Renal cortical epithelial cell (primary cell): ENCODE data around the gene PANK4. TPM values are rescaled to one million over a fixed set of nuclear protein-coding genes. Genes with fewer than 3 reads are reported as not detected.

Experiments
- DNase-seq: peaks from one replicate; pipeline ENCODE4 v3.0.0-alpha.2; 2011; ENCODE audit warnings: low read depth
- total RNA-seq: library from RNA; depleted of rRNA; stranded (reverse); fragments of >200 nt; gene quantifications from 2 replicates; pipeline ENCODE4 v1.2.3, GENCODE V29; 2014

PANK4 gene
- total RNA-seq, 1 donor from 2014 or later, result 20.3 TPM

DNA sequence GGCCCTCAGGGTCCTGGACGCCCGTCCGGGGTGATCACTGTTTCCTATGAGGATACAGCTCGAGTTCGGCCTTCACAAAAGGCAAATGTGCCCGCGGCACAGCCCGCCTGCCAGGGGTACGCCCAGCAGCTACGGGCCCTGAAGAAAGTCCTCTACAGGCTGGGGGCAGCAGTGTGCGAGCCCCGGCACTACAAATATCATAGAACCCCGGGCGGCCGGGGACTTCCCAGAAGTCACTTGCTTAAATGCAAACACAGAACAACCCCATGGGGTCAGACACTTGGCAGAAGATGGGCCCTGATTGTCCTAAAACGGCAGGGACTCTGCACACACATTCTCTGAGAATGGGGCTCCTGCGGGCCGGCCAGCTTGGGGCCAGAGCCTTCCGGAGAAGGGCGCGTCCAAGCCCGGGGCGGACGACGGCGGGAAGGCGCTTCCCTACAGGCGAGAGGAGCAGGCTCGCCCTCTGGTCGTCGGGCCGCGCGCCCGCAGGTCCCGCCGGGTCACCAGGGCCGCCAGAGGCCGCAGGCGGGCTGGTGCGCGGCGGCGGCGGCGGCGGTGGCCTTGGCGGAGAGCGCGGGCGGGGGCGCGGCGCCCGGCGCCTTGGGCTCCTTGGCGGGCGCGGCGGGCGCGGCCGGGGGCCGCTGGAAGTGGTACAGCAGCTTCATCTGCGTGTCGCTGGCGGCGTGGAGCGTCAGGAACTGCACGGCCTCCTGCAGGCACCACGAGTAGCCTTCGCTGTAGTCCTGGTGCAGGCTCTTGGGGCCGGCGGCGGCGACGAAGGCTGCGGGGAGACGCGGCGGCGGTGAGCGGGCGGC, 2.8 kb upstream of the PANK4 start:
- no peak for DNase-seq

DNA sequence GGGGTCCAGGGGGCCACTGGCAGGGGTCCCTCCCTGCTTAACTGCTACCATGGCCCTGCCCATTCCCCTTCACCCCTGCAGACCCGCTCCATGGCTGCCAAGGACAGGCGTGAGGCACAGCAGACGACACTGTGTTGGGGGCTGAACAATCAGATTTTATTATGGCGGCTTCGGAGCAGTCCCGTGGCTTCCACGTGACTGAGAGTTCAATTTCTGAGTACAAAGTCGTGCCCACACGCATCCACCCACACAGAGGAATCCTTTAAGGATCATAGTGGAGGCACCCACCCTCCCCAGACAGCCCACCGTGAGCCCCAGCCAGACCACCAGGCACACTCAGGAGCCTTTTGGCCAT, 2.2 kb upstream of the PANK4 start:
- no peak for DNase-seq

DNA sequence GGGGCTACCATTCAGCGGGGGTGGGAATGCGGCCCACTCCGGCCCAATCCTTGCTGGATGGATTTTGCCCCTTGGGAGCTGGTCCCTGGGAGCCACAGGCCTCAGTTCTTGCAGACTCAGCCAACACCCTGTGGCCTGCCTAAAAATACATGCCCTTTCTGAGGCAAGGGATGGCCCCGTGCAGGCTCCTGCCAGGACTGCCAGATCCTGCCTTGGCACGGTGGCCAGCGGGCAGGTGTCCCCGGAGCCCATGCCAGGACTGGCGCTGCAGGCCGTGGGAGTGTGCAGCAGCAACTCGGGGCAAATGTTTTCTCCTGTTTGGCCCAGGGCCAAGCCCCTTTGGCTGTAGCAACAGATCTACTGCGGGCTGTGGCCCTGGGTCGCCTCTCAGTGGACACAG, 1.6 kb upstream of the PANK4 start:
- DNase-seq, result no peak

DNA sequence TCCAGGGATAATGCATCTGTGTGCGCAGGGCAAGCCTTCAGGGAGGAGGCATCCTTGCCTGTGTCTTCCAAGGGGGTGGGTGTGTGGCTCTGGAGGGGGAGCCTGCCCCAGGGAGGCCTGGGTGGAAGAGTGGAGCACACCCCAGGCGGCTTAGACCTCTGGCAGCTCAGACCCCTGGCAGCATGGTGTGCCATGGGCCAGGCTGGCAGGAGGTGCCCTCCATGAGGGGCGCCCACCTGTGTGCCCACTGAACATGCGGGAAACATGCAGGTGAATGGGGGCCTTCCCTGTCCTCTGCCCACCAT, 1.1 kb upstream of the PANK4 start:
- DNase-seq, result no peak

DNA sequence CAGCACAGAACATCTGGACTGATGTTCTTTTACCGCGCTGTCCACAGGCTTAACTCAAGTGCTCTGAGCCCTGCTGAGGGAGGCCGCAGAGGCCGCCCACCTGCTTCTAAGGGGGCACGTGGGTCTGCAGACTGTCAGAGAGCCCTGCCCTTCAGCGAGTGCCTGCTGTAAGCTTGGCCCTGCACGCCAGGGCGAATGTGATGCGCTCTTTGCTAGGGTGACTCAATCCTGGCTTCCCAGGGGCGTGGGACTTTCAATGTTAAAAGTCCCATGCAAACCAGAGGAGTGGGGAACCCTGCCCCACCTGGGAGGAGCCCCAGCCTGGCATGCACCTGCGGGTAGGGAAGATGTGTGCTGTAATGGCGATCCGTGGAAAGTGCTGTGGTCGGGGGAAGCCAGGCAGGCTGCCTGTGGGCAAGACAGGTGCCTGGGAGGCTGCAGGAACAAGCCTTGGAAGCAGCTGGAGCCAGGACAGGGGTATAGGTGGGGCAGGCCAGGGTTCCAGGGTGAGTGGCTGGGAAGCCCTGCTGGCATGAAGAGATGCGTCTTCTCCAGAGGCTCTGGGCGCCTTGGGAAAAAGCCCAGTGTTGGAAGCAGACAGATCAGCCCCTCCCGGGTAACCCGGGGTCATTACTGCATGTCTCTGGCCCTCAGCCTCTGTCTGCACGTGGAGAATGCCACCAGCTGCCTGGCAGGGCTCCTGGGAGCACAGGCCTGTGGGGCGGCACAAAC, 594 bp upstream of the PANK4 start:
- peak; percentile 25 for DNase-seq

DNA sequence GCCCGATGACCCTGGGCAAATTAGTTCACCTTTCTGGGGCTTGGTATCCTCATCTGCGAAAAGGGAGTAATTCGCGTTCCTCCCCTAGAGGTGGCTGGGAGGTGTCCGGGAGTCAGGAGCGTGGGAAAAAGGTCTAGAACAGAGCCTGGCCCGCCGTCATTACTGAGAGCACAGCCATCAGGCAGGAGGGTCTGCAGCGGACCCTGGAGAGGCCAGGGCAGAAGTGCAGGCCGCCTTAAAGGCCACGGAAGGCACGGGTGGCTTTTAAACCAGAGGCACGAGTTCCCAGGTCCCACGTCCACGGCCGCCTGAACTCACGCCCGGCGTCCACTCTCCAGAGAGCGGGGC, 850 bp downstream of the PANK4 start:
- DNase-seq, result no peak

DNA sequence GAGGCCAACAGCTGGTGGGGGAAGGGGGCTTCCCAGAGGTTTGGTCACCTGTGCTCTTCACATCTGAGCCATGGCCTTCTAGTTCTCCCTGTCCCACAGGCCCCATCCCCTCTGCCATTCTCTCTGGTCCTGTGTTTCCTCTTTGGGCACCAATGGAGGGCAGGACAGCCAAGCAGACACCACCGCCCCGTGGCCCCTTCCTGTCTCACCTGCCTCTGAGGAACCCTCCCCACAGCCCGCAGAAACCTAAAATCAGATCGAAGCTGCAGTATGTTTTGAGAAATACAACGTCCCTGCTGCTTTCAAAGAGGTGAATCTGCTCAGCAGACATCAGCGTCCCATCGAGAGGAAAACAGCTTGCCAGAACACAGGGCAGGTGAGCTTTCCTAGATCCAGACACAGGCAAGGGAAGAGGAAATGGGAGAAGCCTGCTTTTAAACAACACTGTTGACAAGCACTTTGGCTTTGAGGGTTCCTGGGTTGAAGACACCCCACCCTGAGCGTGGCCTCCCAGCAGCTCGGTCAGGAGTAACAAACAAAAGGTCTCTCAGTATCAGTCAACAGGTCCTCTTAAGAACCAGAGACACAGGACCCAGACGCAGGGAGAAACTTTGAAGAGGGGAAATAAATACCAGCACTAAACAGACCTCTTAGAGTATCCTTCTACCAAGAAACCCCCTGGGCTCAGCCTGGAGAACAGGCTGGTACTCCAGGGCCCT, 2.3 kb downstream of the PANK4 start:
- no peak for DNase-seq

DNA sequence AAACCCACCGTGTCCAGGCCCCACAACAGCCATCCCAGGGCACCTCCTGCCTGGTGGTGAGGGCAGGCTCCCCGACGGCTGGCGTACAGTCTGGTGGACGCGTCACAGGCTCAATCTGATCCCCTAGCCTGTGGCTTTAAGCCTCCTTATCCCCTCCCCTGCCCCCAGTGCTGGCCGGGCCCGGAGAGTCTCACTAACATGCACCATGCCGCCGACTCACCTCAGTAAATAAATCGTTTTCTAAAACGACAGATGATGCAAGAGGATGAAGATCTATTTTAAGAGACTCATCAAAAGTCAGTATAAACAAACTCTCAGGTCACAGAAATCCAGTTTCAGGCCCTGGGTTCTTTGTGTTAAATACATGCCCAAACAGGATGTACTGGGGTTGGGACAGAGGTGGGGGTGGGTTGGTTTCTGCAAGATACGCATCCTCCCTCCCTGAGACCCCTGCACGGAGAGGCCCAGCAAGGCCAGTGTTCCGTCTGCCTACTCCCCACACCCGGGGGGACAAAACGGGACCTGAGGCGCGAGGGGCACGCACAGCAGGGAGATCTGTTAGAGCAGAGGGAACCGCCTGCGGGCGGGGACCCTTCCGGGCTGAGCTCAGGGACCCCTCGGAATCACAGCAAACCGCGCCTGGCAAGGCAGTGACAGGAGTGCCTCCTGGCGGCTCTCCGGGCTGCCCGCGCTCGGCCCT, 3.1 kb downstream of the PANK4 start:
- DNase-seq, result no peak

DNA sequence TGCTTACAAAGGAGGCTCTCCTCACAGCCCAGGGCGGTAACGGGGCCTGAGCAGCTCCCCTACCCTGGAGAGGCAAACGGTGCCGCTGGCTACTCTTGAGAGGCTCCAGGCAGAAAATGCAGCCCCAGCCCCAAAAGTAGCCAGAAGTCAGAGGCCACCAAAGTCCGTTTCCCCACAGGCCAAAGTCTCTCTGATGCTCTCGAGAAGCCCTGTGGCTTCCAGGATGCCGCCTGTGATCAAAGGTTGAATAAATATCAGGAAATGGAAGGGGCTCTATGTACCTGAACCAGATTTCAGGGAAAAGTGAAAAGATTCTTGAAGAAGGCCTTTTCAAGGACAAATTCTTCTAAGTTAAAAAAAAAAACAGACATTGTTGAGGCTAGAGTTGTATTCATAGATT, 4.2 kb downstream of the PANK4 start:
- no peak for DNase-seq

DNA sequence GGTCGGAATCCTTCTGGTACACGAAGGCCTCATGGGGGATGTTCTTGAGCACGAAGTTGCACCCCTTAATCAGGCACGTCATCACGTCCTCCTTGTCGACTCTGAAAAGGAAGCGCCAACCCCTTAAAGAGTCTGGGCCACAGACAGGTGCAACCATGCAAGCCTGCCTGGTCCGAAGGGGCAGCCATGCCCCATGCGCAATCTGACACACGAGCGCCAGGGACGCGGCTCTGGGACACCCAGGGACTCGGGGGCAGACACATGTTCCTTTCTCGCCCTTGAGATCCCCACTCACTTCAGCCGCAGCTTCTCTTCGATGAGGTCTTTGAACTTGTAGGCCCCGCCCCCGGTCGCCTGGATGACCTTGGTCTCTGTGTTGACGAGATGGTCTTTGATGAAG, 5.6 kb downstream of the PANK4 start:
- no peak for DNase-seq

DNA sequence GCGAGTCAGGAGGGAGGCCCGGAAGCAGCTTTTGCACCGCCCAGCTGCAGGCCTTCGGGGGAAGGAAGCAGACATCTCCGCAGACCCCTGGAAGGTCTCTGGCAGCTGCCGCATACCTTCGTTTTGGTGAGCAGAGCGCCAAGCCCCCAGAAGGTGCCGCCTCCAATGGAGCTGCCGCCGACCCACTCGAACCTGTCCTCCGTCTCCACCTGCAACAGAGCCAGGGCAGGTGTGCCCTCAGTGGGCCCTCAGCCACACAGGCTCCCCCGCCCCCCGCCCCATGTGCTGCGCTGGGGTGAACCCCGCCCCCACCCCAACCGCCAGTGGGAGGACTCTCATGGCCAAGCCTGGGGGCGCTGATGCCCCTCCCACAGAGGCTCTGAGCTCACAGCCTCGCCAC, 6.2 kb downstream of the PANK4 start:
- DNase-seq, result no peak

DNA sequence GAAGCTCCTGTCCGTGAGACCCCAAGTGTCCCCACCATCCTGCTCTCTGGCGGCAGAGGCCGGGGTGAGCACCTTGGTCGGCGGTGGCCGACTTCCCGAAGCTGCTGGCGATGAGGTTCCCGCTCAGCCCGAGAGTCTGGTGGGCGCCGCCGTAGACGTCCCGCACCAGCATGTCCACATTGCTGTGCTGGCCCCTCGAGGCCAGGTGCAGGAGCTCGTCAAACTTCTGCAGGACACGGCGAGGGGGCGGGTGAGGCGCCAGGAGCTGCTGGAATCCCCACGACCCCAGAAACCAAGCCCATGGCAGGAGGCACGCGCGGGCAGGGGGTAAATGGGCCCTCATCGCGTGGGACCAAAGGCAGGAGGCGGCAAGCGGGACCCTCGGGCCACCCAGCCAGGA, 6.7 kb downstream of the PANK4 start:
- no peak for DNase-seq

DNA sequence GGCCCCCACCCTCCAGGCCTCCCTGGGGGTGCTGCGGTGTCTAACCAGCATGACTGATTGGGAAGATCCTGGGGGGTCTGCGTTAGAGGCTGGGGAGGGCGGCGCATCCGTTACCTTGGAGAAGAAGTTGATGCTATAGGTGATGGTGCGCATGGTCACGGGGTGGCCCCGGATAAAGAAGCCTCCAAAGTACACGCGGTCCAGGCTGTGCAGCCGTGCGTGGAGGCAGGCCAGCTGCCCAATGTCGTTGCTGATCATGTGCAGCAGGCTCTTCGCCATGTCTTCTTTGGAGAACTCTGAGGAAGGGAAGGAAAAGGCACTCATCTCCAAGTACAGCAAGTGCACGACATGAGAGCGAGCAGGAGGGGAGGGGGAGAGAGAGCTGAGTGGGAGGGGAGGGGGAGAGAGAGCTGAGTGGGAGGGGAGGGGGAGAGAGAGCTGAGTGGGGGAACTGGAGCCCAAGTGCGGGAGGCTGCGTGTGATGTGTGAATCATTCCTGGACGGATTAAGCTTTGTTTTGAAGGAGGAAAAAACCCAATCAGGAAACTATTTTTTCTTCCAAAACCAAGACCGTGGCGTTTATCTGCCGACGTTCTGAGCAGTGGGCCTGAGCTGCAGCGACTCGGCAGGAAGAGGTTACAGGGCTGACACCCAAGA, 7.2 kb downstream of the PANK4 start:
- DNase-seq, result no peak

DNA sequence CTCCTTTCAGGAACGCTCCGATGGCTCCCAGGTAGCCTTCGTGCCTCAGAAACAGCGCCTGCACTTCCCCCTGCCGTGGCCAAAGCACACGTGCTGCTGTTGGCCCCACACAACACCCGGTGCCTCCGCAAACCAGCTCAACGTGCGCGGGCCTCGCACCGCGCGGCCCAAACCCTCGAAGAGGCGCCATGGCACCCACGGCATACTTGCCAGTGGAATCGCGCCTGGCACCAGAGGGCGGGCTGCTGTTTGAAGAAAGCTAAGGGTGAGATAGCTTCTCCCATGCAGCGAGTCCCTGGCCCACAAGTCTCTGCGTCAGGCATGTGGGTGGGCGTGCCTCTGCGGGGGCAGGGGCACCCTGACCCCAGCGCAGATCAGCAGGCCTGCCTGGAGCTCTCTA, 7.9 kb downstream of the PANK4 start:
- DNase-seq, result no peak

DNA sequence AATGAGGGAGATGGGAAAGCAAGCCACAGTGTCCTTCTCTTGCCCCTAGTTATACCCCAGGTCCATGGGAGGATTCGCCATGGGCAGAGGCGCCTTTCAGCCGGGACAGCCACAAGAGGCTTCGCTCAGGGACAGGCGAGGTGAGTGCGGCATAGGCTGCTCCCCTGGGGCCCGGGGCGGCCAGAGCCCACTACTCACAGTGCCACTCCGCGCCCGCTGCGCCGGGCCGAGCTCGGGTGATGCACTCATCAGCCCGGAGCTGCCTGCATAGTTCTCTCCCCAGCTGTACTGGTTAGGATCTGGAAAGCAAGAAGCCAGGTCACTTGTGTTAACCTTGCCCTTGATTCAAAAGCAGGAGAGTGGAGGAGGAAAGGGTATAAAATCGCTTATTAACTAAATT, 8.4 kb downstream of the PANK4 start:
- no peak for DNase-seq

DNA sequence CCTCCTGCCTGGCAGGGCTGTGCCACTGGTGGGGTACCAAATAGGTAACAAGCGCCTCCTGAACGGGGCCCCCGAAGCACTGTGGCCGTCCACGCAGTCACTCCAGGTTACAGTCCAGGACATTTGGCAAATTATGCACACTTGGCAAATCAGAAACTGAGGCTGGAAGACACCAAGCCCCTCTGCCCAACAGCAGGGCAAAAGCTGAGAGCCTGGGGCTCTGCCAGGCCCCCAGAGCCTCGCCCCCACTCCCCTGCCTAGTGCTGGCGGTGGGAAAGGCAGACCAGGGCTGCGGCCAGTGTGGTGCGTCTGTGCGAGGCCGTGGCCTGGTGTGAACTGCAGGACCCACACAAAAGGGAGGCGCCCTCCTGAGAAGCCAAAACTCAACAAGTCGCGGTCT, 9.4 kb downstream of the PANK4 start:
- DNase-seq, result no peak

DNA sequence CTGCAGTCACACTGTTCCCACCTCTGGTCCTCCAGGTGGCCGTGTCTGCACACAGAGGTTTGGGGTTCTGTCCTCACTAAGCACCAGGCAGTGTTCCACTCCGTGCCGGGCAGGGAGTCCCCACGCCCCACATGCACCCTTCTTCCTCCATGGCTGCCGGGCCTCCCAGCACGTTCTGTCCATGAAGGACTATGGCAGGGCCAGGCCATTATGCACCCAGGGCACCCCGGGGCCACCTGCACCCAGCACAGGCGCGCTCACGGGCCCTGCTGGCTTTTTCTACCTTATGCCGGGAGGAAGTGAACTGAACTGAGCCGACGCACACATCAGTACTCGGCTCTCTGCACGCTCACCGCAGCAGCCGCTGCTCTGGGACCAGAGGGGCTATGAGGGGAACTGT, 10.3 kb downstream of the PANK4 start:
- no peak for DNase-seq

DNA sequence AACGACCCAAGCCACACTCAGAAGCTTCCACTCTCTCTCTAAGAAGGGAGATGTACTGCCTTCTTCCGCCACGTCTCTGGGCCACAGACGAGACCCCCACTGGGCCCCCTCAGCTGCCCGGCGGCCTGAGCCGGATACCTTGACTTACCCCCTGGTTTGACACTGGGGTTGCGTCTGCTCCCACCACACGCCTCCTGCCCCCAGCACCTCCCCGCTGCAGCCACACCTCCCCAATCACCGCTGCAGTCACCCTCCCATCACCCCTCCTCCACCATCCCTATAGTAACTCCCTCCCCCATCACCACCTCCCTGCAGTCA, 10.7 kb downstream of the PANK4 start:
- no peak for DNase-seq

DNA sequence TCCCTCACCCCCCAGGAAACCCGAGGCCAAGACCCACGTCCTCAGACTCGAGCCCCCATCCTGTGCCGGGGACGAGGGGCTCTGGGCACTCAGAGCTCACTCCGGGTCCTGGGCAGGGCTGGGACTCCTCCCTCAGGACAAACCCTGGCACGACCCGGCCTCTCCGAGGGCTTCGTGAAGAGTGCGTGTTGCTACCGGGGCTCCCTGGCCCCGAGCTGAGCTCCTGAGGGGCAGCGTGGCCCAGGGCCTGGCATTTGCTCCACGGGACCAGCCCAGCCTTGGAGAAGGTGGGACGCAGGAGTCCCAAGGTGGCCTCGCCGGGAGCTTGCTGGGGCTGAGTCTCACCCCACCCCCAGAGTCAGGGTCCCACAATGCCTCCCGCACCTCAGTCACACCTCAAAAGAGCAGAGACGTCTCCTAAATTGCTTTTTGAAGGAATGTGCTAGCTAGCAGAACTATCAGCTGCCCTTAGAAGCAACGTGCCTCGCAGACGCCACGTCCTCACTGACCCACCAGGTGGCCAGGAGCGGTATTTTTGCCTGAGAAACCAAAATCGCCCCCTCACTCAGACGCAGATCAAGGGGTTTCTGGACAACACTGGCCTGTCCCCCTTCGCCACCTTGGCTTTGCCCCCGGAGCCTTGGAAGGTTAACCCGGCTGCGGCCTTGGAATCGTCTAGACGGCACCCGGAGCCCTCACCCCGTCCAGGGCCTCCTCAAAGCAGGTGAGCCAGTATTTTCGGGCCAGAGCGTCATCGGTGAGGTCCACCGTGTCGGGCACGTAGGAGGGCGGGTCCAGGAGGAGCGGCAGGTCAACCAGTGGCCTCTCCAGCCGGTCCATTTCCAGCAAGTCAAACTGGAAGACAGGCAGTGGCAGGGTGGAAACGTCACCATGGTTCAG, 11.3 kb downstream of the PANK4 start:
- DNase-seq, result no peak

DNA sequence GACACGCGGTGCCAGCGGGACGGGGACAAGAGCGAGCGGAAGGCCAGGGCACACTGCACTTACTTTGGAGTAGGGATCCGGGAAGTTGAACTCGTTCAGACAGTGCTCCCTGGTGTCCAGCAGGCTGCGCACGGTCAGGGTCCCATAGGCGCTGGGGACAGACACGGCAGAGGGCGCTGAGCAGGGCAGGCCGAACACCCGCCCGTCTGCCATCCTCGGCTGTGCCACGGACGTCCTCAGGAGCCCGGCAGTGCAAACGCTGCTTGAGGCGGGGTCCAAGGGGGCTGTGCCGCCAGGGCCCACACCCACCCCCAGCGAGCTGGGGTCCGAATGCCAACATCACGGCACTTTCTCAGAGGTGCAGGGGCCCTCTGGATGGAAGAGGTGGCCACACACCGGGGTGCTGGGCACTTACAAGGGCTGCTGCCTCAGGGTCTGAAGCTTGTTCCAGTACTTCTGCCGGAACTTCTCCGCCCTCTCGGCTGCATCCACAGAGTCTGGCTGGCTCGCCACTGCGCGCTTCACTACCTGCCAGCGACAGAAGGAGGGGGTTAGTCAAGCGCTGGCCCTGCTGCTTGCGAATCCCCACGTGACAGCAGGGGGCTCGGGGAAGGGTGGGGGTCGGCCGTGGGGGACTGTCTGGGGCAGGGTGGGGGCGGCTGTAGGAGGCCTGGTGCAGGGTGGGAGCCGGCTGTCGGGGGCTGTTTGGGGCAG, 12.3 kb downstream of the PANK4 start:
- no peak for DNase-seq
